ENCODE measurements around the gene MRPS10. TPM values are rescaled to one million over a fixed set of nuclear protein-coding genes. Genes with fewer than 3 reads are reported as not detected.
A peak's percentile ranks its signal among the peaks of the same experiment; 100 is the strongest.

MRPS10 gene
- polyA plus RNA-seq, 2 of the 4 experiments (the other 2 are of a cell fraction): 31.5 to 60.7 TPM

DNA sequence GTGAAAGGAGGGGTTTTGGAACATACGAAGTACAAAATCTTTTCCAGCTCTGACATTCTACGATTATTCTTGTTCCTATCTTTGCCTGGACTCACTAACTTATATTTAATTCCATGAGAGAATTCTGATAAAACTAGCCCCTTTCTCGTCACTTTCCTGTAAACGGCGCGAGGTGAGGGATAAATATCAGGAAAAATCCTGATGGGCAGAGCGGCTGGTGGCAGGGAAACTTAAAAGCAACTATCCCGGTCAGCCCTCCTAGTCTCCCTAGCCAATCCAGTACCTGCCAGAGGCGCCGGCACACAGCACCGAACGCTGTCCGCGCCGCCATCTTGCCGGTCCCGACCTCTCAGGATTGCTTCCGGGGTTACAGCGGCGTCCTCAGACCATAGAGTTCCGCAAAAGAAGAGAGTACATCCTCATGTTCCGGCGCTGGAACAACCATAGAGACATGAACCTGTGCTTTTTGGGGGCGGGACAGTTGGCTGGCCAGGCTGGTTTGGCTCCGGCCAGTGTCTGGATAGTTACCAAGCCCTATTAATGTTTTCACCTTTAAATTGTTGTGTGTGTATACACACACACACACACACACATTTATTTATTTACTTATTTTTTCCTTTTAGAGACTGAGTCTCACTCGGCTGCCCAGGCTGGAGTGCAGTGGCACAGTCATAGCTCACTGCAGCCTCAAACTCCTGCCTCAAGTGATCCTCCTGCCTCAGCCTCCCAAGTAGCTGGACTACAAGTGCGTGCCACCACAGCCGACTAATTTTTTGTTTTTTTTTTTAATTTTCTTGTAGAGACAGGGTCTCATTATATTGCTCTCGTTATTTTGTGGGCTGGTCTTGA lies at the start of gene MRPS10 (continued):
- TF ChIP-seq SMC3 (IDR thresholded peaks at IDR 0.05) (0 out of 3 replicates have a peak, but pooled peaks have one; percentile 6), HEYL (CRISPR knock-in tag; IDR thresholded peaks at IDR 0.05) (no peak), HOXA7 (CRISPR knock-in tag; IDR thresholded peaks at IDR 0.05) (no peak), MAFK (IDR thresholded peaks at IDR 0.05; ENCODE audit: partially characterized antibody) (no peak), RARB (CRISPR knock-in tag; IDR thresholded peaks at IDR 0.05) (no peak), CHD4 (IDR thresholded peaks at IDR 0.05; ENCODE audit: borderline replicate concordance) (no peak), REST (IDR thresholded peaks at IDR 0.05) (no peak), TFCP2L1 (CRISPR knock-in tag; IDR thresholded peaks at IDR 0.05) (no peak), GATA3 (IDR thresholded peaks at IDR 0.05; ENCODE audit: borderline replicate concordance) (no peak), EHMT2 (IDR thresholded peaks at IDR 0.05; ENCODE audit: low read depth) (no peak), TP53 (CRISPR knock-in tag; IDR thresholded peaks at IDR 0.05) (no peak), EP300 (IDR thresholded peaks at IDR 0.05) (no peak), ZSCAN20 (CRISPR knock-in tag; IDR thresholded peaks at IDR 0.05) (no peak), MAZ (IDR thresholded peaks at IDR 0.05; ENCODE audit: borderline replicate concordance, low read depth, low read length) (no peak), EHF (CRISPR knock-in tag; IDR thresholded peaks at IDR 0.05) (no peak), HDAC2 (IDR thresholded peaks at IDR 0.05) (no peak), CBX8 (IDR thresholded peaks at IDR 0.05) (no peak), ZC3H11A (IDR thresholded peaks at IDR 0.05) (no peak), CEBPB (IDR thresholded peaks at IDR 0.05) (no peak), FOSB (CRISPR knock-in tag; IDR thresholded peaks at IDR 0.05) (no peak), NR3C1 (IDR thresholded peaks at IDR 0.05) (no peak), FOSL2 (IDR thresholded peaks at IDR 0.05) (no peak), FOSL2 (CRISPR knock-in tag; IDR thresholded peaks at IDR 0.05) (no peak), JUN (IDR thresholded peaks at IDR 0.05) (peak; percentile 46 to 82; a peak in 4 of 5 replicates), NPAS2 (CRISPR knock-in tag; IDR thresholded peaks at IDR 0.05; ENCODE audit: borderline replicate concordance) (no peak), FOXS1 (CRISPR knock-in tag; IDR thresholded peaks at IDR 0.05) (no peak)
- TF ChIP-seq, protein P1, sequence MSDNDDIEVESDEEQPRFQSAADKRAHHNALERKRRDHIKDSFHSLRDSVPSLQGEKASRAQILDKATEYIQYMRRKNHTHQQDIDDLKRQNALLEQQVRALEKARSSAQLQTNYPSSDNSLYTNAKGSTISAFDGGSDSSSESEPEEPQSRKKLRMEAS (IDR thresholded peaks at IDR 0.05): peak; percentile 79

DNA sequence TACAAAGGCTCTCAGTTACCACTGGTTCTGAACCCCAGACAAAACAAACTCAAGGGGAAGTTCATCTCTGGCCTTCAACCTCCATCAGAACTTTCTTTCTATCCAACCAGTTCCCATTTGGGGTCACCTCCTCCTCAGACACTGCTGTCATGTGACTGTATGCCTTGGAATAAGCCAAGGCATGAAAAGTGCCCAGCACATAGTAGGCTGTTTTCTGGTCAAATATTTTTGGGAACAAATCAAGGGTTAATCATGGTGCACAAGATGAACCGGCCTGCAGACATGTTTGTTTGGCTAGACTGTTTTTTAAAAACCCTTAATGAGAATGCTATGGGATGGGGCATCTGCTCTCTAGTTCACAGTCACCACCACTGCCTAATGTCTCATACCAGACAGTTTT lies 48.9 kb upstream of the MRPS10 start:
- ATAC-seq: no peak
- Histone ChIP-seq H3K4me1 (no peaks in the 10 kb centered on the region), H3K4me3 (no peak overlapping the region), H3K9me3 (no peaks in the 10 kb centered on the region), H3K27ac (no peak overlapping the region), H3K4me2 (no peak overlapping the region)
- DNase-seq (ENCODE audit: low read depth in 1 of 2, low spot score in 1 of 2): no peak
- TF ChIP-seq, protein P2, sequence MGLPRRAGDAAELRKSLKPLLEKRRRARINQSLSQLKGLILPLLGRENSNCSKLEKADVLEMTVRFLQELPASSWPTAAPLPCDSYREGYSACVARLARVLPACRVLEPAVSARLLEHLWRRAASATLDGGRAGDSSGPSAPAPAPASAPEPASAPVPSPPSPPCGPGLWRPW (IDR thresholded peaks at IDR 0.05): no peak
- TF ChIP-seq MAZ (IDR thresholded peaks at IDR 0.05; ENCODE audit: borderline replicate concordance, low read depth, low read length) (no peak), NR3C1 (IDR thresholded peaks at IDR 0.05) (no peak), BHLHE40 (IDR thresholded peaks at IDR 0.05; ENCODE audit: low read depth, low read length) (no peak), JUN (IDR thresholded peaks at IDR 0.05) (no peak), CBX8 (IDR thresholded peaks at IDR 0.05) (no peak), SMC3 (IDR thresholded peaks at IDR 0.05) (no peak), GATA3 (IDR thresholded peaks at IDR 0.05; ENCODE audit: borderline replicate concordance) (no peak), CHD4 (IDR thresholded peaks at IDR 0.05; ENCODE audit: borderline replicate concordance) (no peak), FOSL2 (IDR thresholded peaks at IDR 0.05) (no peak), FOSL2 (CRISPR knock-in tag; IDR thresholded peaks at IDR 0.05) (no peak), PHF8 (IDR thresholded peaks at IDR 0.05; ENCODE audit: borderline replicate concordance, low read depth) (no peak), POLR2A (IDR thresholded peaks at IDR 0.05; ENCODE audit: low read length) (no peak), MAFK (IDR thresholded peaks at IDR 0.05; ENCODE audit: partially characterized antibody) (no peak), MYC (IDR thresholded peaks at IDR 0.05; ENCODE audit: borderline replicate concordance, low read length) (no peak), ZFP36 (IDR thresholded peaks at IDR 0.05; ENCODE audit: borderline replicate concordance, partially characterized antibody) (no peak), RFX5 (IDR thresholded peaks at IDR 0.05) (no peak), TP53 (CRISPR knock-in tag; IDR thresholded peaks at IDR 0.05) (no peak), ZSCAN20 (CRISPR knock-in tag; IDR thresholded peaks at IDR 0.05) (no peak), NFE2L2 (conservative IDR thresholded peaks at IDR 0.05; ENCODE audit: low read length) (no peak)
- TF ChIP-seq, protein P3, sequence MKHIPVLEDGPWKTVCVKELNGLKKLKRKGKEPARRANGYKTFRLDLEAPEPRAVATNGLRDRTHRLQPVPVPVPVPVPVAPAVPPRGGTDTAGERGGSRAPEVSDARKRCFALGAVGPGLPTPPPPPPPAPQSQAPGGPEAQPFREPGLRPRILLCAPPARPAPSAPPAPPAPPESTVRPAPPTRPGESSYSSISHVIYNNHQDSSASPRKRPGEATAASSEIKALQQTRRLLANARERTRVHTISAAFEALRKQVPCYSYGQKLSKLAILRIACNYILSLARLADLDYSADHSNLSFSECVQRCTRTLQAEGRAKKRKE (CRISPR knock-in tag; IDR thresholded peaks at IDR 0.05; ENCODE audit: low read depth): no peak
- no peak for FAIRE-seq
- CTCF ChIA-PET: no interaction called here
- POLR2A ChIA-PET: no interaction called here
- WGBS (ENCODE audit: missing lambda C conversion rate): 56% methylated on average over 1 of the region's 1 CpG
